Nephron (organoid): Measurements from ENCODE around the gene COMMD7.

Experiments used
- H3K27ac Mint-ChIP-seq, 3 experiments: 2 replicates each; pipeline ENCODE4 v1.8.0; 2020; ENCODE audit warnings: mixed read lengths in 3 of 3, mild to moderate bottlenecking in 2 of 3, moderate library complexity in 1 of 3
- H3K27me3 Mint-ChIP-seq: 2 replicates; pipeline ENCODE4 v1.8.0; 2021; ENCODE audit warnings: low read depth, mild to moderate bottlenecking, moderate library complexity, mixed read lengths
- H3K36me3 Mint-ChIP-seq: 2 replicates; pipeline ENCODE4 v1.8.0; 2020; ENCODE audit warnings: low read depth, mixed read lengths
- H3K4me1 Mint-ChIP-seq: 2 replicates; pipeline ENCODE4 v1.8.0; 2020; ENCODE audit warnings: mixed read lengths
- H3K4me3 Mint-ChIP-seq, 3 experiments: 2 replicates each; pipeline ENCODE4 v1.8.0; 2020; ENCODE audit warnings: mild to moderate bottlenecking in 3 of 3, mixed read lengths in 3 of 3, moderate library complexity in 2 of 3
- H3K9me3 Mint-ChIP-seq: 2 replicates; pipeline ENCODE4 v1.8.0; 2020; ENCODE audit warnings: mixed read lengths
- CTCF ChIP-seq, 3 experiments: fragments of 200-600 bp; sonication (generic); IDR thresholded peaks; one replicate each; pipeline ENCODE4 v1.5.0; 2021; ENCODE audit warnings: antibody characterized with exemption in 3 of 3; ENCODE audit not compliant: unreplicated experiment in 3 of 3

COMMD7 gene

GRCh38 chr20:32743237-32744112 is at the start of gene COMMD7:
Gene COMMD7 (minus strand): TSS chr20:32743467. CDS start chr20:32743391, 76 bp downstream.
- H3K27ac Mint-ChIP-seq, result peak within 1 kb of the TSS; percentile 90 to 94 (median 90)

DNA sequence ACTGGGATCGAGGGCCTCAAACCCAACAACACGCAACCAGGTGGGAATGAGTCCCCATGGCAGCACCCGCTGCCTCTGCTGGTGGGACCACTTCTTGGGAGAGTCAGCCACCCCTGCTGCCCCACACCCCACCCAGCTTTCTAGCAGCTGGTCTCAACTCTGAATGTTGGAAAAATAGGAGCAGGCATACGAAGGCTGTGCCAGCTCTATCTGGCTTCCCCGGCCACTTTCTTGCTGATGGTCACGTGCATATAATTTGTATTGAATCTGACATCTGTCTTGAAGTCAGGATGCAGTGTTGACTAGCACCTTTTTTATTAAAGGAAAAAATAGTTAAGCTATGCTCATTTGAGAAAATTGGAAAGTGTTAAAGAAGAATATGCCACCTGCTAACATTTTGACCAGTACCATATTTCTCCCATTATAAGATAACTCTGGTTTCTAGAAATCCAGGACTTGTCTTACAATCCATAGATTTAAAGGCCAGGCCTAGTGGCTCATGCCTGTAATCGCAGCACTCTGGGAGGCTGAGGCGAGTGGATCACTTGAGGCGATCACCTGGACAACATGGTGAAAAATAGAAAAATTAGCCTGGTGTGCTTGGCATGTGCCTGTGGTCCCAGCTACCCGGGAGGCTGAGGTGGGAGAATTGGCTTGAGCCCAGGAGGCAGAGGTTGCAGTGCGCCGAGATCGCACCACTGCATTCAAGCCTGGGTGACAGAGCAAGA is 49.6 kb upstream of the COMMD7 start:
- Mint-ChIP-seq H3K4me3 (peak overlapping the region in 1 of 3 experiments; percentile 17), H3K9me3 (no peaks in the 10 kb centered on the region), H3K27me3 (no peaks in the 10 kb centered on the region), H3K27ac (peak overlapping the region; percentile 76 to 92 (median 89)), H3K36me3 (peaks cover under 1% of the 10 kb centered on the region), H3K4me1 (peaks cover 56% of the 10 kb centered on the region)
- no peak for TF ChIP-seq CTCF (IDR thresholded peaks at IDR 0.05; ENCODE audit: unreplicated experiment in 3 of 3)

More at GRCh38 chr20:32743237-32744112, at the start of gene COMMD7:
- no peaks in the 10 kb centered on the region for H3K36me3 Mint-ChIP-seq
- H3K27me3 Mint-ChIP-seq, result no peaks in the 10 kb centered on the region
- no peaks in the 10 kb centered on the region for H3K9me3 Mint-ChIP-seq
- TF ChIP-seq CTCF (IDR thresholded peaks at IDR 0.05; ENCODE audit: unreplicated experiment in 3 of 3), result no peak
- peaks cover 15% of the 10 kb centered on the region for H3K4me1 Mint-ChIP-seq
- peak within 1 kb of the TSS; percentile 97 to 99 (median 99) for H3K4me3 Mint-ChIP-seq

- Mint-ChIP-seq H3K9me3 (no peaks in the 10 kb centered on the region), H3K27me3 (no peaks in the 10 kb centered on the region), H3K4me1 (peaks cover 53% of the 10 kb centered on the region), H3K4me3 (peak overlapping the region in 2 of 3 experiments; percentile 2 to 17), H3K36me3 (peaks cover 5% of the 10 kb centered on the region), H3K27ac (peak overlapping the region; percentile 76 to 92 (median 89))
- TF ChIP-seq CTCF (IDR thresholded peaks at IDR 0.05; ENCODE audit: unreplicated experiment in 3 of 3), result no peak
These were observed 49.0 kb upstream of the COMMD7 start for GRCh38 chr20:32792316-32792715.

DNA sequence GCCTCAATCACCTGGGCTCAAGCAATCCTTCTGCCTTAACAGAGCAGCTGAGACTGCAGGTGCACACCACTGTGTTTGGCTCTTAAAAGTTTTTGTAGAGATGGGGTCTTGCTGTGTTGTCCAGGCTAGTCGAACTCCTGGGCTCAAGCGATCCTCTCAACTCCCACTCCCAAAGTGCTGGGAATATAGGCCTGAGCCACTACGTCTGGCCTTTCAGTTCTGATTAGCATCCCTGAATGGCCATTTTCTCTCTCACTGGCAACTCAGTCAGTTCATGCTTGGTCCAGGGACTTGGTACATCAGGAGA is 47.4 kb upstream of the COMMD7 start:
- Mint-ChIP-seq H3K9me3 (no peaks in the 10 kb centered on the region), H3K27me3 (no peaks in the 10 kb centered on the region), H3K4me1 (peaks cover 42% of the 10 kb centered on the region), H3K27ac (no peak overlapping the region), H3K36me3 (peaks cover 15% of the 10 kb centered on the region), H3K4me3 (no peak overlapping the region)
- no peak for TF ChIP-seq CTCF (IDR thresholded peaks at IDR 0.05; ENCODE audit: unreplicated experiment in 3 of 3)

GRCh38 chr20:32789896-32790750 is 46.9 kb upstream of the COMMD7 start:
- Mint-ChIP-seq H3K9me3 (no peaks in the 10 kb centered on the region), H3K27ac (peak overlapping the region; percentile 4 to 69 (median 17)), H3K36me3 (peaks cover 19% of the 10 kb centered on the region), H3K4me3 (peak overlapping the region in 1 of 3 experiments; percentile 17), H3K4me1 (peaks cover 36% of the 10 kb centered on the region), H3K27me3 (no peaks in the 10 kb centered on the region)
- TF ChIP-seq CTCF (IDR thresholded peaks at IDR 0.05; ENCODE audit: unreplicated experiment in 3 of 3), result peak; percentile 97 to 99 (median 99)
